NCI-H748 (cell line): ENCODE measurements around the gene FGGY.

Experiments used
- DNase-seq: peaks from one replicate; lab custom pipeline; 2025; ENCODE audit not compliant: unreplicated experiment; lab: John Stamatoyannopoulos, UW

Gene FGGY

DNA sequence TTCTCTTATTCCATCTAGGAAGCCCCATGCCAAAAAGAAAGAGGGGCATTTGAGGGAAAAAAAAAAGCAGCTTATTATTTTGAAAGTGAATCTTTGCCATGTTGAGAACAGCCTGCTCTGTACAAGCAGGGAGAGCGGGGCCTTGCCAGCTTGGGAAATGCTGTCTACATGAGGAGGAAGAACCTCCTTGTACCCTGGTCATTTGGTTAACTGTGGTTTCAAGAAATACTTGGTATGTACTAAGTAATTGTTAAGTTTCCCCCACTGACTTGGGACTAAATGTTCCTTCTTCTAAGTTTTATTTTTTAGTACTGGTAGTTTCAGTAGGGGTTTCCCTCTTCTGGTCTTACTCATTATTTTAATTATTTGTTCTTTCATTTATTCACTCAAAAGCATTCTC, 373.8 kb downstream of the FGGY start:
- no peak for DNase-seq

DNA sequence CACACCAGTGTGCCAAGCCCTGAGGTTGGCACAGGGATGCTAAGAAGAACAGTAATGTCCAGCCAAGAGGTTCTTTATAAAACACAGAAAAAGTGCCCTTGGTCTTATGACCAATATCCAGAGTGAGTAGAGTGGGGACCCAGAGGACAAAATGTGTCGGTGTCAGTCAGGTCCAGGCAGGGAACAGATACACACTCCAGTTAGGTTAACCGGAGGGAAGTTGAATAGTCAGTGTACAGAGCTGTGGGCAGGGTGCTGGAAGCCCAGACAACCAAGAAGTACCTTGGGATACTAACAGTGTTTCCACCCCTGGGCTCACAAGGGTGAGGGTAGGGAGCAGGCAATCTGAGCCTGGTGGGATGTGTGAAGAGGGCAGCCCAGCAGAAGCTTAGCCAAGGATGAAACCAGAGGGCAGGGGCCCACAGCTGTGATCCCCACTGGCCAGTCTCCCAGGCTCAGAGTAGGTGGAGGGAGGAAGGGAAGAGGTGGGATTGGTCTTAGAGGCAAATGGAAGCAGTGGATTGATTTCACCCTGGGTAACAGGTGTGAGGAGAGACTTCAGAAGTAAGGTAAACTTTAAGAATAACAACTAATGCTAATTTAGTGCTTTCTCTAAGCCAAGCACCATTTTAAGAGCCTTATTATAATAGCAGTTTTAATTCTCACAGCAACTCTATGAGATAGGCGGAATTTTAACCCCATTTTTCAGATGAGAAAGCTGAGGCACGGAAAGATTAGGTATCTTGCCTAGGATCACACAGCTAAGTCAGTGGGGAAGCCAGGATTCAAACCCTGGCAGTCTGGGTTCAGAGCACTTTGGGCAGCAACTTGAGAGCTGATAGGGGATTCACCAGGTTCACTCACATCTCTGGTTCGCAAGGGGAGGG, 374.4 kb downstream of the FGGY start:
- no peak for DNase-seq

DNA sequence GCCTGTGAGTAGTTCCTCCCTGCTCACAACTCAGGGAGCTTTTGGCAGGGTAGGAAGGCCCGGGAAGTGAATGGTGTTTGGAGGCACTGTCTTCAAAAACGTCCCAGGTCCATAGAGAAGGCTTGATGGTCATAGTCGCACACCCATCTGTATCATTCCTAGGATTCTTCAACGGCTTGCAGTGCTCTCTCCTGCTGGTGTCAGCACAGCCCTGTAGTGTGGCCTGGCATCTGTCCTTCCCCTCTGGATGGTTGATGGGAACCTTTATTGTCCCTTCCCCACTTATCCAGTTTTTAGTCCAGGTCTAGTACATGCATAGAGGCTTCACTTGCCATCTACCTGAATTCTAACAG, 375.0 kb downstream of the FGGY start:
- no peak for DNase-seq

DNA sequence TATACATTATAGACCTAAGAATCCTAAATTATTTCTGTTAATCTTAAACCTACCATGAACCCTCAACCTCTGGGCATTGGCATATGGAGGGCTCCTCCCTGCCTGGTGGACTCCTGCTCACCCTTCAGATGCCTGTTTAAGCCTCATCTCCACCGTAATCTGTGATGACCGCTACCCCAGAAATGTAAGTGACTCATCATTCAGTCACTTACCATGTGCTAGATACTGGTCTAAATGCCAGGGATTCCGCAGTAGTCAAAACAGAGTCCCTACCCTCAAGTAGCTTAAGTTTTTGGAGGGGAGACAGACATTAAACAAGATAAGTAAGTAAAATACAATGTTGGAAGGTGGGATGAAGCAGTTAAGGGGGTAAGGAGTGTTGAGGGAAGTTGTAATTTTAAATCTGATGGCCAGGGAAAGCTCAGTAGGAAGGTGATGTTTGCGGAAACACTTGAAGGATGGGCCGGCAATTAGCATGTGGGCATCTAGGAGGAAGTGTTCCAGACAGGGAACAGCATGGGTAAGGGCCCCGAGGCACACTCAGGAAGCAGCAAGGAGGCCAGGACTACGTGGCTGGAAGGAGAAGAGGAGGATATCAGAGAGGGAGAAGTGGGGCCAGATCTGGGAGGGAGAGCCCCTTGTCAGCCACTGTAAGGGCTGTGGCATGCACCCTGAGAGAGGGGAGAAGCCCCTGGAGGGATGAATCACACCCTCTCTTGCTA, 376.1 kb downstream of the FGGY start:
- DNase-seq, result no peak

DNA sequence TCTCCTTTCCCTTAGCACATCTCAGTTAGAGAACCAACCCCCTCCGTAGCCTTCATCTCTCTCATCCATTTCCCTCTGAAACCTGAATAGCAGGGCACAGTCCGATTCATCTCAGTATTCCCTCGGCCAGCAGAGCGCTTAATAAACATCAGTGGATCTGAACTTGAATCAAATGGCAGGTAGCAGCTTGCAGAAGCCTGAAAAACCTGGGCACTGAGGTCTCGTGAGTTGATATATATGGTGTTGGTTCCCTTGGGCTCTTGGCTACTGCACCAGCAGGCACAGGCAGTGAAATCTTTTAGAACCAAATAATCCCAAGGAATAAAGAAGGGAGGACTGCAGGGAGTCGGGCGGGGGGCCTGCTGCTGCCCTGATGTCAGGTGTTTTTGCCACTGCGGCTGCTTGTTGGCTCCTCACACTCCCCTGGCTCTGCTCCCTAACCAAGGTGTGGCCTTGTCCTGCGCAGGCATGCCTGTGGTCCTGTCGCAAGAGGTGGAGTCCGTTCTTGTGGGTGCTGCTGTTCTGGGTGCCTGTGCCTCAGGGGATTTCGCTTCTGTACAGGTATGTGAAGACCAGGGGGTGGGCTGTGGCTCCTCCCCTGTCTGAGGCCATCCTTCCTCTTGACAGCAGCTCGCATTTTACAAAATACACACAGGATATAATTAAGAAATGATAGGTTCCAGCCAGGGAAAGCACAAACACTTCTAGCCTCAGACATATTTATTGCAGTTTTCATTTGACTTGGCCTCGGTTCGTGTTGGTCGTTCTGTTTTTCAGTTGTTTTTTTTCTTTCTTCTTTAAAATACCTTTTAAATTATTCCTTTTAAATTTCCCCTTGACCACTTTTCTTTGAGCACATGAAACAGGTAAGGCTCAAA, 376.9 kb downstream of the FGGY start:
- peak; percentile 9 for DNase-seq

DNA sequence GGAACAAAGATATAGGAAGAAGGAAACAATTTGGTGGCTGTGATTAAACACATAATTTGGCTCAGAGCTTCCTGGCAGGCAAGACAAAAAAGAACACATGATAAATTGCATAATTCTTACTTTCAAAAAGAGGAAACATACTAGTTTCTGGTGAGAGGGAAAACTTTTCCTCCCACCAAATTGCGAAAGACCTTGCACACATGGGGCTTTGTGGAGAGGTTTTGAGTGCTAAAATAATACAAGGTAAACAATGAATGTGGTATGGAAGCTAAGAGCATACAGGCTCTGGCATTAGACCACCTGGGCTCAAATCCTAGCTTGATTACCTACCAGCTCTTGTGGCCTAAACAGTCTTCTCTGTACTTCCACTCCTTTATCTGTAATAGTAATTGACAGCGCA, 377.7 kb downstream of the FGGY start:
- DNase-seq, result peak; percentile 13

DNA sequence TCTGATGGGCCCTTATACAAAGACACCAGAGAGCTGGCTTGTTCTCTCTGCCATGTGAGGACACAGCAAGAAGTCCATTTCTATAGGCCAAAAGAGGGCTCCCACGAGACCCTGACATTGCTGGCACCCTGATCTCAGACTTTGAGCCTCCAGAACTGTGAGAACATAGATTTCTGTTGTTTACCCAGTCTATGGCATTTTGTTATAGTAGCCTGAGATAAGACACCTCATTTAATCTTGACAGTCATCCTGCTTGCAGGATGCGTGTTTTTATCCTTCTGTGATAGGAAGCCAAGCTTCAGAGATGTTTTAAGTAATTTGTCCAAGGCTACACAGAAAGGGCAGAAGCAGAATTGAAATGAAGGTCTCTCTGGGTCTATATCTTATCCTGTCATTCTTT, 379.0 kb downstream of the FGGY start:
- DNase-seq, result no peak

DNA sequence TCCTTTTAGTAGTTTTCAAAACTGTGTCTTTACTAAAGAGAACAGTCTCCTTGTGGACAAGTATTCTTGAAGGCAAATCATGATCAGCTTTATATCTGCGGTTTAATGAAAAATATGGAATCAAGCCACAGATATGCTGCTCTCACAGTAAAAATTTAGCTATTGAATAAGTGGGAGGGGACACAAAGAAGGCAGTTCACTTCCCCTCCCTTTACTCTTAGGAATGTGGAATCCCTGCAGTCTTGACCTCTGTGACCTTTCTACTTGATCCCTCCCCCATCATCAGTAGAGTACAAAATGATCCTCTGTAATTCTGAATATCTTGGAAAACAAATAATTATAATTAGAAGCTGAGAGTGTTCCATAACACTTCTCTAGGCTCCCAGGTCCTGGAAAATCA, 381.1 kb downstream of the FGGY start:
- no peak for DNase-seq

DNA sequence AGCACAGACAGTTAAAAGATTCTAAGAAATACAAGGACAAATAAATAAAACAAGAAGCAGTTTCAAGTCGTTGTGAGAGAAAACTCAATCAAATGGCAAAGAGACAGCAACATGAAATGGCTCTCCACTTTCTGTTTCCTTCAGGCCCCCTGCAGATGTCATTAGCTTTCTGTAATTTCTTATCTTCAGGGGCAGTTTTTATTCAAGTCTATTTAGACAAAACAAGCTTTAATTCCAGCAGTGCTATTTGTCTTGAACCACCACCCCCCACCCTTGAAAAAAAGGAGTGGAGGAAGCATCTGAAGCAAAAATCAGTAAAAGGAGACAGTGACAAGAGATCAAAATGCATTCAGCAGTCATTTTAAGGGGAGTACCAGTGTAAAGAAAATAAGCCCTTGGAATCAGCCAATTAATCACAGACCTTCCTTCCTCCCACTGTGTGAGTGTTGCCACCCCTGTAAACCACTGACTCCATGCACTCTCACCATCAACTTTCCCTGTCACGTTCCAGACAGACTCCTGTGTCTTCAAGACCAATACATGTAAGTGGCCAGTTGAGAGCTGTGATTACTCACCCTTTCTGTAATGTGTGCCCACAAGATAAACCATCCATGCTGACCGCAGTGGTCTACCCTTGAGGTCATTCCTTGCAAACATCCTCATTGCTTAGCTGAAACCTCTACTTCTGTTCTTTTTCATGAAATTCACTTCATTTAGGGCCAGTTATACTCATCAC, 381.8 kb downstream of the FGGY start:
- no peak for DNase-seq

DNA sequence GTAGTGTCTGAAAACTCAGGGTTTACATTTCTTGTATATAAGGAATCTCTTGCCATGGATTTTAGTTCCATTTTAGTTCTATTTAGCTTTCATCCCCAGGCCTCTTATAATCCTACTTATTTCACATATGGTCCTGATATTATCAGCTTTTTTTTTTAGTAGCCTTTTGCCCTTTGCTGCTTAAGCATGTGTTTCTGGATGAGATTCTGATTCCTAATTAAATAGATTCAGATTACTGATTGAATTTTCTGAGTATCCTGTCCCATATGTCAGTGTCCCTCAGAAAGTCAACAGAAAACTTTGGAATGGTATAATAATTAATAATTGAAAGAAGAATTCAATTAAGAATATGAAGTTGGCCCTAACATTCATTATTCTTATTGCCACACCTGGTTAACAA, 383.1 kb downstream of the FGGY start:
- DNase-seq, result no peak

DNA sequence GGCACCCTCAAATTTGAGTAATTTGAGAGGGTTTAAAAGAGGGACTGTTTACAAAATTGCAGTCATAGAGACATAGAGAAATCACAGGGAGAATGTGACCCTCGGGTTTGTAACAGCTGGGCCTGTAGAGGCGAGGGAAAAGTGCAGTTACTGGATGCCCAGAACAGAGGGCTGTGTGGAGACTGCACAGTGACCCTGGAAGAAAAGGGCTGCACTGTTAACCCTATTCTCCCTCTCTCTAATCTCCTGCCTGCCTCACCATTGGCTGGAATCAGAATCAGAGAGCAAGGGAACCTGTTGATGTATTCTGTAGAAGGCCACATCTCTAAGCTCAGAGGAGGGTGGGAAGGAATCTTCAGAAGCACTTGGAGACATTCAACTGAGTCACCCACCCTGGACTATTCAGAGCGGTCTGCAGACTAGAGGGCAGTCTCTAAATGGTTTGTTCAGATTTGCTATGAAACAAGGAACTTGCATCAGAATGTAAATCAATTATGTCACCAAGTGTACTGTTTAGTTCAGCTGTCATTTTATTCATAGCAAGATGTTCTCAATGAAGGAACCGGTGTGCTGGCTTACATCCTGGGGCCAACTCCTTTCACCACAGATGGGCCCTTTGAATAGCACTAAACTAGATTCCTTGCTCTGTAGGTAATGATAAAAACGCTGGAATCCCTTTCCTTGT, 385.6 kb downstream of the FGGY start:
- no peak for DNase-seq

DNA sequence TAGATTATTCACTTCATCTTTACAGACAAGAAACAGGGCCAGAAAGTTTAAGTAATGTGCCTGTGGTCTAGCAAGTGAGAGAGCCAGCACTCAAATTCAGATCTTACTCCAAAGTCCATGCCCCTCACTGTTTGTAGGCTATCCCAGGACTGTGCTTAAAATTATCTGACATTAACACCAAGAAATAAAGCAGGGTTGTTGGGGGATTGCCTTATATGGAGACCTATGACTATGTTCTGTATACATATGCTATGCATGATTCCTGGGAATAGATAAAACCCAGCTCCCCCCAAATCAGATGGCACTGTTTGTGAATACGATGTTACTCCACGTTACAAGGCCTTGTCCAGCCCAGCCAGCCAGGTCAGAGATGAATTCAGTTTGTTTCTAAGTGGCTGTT, 386.3 kb downstream of the FGGY start:
- DNase-seq, result no peak

DNA sequence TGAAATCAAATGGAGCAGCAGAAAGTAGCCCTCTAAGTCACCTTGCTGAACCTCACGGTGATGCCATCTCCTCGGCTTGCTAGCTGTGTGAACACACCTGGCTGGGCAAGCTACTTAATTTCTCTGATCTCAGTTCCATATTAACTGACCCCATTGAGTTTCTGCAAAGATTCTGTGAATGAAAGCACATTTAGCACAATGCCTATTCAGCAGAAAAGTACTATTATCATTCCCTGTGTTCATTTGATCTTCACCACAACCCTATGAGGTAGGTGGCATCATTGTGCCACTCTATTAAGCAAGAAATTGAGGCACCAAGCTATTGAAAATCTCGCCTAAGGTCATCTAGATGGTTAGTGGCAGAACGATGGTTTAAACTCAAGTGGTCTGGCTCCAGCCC, 387.8 kb downstream of the FGGY start:
- DNase-seq, result no peak

DNA sequence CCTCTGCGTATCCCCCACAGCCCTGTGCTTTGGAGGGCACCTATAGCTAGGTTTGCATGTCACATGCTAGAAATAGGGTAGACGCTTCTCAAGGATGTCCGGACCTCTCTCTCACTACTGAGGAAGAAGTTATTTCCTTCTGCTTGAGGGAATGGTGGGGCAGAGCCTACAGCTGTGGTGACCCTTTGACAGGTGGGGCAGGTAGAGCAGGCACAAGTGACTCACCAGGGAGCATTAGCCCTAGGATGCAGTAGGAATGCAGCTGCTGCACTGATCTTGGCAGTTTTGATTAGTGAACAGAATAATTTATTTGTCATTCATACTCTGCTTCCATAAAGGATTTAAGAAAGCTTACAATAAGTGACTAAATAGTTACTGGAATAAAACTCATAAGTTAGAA, 388.2 kb downstream of the FGGY start:
- DNase-seq, result no peak

DNA sequence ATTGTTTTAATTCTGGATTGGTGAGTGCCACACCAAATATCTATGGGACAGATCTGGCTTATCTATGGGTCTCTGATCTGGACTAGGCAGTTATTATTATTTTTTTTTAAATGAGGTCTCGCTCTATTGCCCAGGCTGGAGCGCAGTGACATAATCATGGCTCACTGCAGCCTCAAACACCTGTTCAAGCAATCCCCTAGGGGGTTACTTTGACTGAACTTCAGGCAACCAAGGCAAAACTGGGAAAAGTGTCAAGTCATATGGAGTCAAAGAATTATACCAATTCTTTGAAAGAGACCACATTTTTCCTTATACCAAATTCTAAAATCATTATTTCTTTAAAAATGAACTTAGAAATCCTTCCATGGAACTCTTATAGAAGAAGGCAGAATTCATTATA, 388.8 kb downstream of the FGGY start:
- peak; percentile 26 for DNase-seq

DNA sequence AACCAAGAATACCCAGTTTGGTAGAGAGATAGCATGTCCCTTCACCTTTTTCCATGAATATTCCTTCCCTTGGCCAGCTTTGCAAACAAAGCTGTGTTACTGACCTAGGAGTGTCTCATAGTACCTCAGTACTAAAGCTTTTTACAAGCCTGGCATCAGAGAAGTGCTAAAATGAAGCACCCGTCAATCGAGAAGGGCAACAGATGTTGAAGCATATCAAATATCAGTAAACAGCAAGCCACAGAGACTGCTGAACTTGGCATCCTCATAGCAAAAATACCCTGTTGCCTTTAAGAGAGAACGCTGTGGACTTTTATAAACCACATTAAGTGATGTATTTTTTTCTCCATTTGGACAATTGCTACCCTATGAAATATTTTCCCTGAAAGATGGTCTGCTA, 389.3 kb downstream of the FGGY start:
- peak; percentile 90 for DNase-seq

DNA sequence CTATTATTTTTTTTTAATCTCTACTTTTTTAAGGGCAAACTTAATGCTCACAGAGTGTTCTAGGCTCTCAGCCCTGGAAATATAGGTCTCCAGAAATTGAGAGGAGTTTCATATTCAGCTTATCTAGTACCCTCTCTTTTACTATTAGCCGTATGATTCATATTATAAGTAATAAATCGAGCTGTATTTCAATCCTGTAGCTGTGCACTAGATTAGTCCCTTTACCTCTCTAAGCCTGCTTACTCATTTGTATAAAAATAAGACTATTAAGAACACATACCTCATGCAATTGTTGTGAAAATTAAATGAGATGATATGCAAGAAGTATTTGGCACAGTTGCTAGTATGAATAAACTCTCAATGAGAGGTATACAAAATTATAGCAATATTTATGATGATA, 389.7 kb downstream of the FGGY start:
- DNase-seq, result no peak

DNA sequence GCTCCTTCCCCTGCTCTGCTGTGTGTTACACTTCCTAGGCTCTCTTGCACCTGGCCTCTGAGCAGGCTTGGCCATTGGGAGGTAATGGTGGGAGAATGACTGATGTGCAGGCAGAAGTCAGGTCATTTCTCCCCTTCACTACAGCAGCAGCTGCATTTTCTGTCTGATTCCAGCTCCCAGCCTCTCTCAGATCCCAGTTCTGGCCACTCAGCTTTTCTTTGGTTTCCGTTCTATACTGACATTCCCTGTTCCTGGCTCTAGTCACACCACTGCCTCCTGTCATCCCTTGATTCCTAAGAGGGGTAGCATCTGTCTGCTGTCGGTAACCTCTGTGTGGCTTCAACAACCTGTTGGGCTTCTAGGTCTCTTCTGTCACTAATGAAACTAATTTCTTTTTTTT, 390.2 kb downstream of the FGGY start:
- peak; percentile 12 for DNase-seq

DNA sequence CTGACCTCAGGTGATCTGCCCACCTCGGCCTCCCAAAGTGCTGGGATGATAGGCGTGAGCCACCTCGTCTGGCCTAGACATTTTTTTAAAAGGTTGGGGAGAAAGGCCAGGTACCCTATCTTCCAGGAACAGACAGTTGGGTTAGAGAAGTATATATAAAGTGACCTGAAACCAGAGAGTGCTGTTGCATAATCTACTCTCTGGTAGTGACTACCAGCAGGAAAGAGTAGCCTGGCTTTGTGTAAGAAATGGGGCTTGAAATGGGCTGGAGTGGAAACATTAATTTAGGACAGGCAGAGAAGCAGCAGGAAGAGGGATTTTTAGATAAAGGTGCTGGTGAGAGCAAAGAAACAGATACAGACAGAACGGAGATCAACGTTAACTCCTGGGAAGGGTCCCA, 392.1 kb downstream of the FGGY start:
- no peak for DNase-seq

DNA sequence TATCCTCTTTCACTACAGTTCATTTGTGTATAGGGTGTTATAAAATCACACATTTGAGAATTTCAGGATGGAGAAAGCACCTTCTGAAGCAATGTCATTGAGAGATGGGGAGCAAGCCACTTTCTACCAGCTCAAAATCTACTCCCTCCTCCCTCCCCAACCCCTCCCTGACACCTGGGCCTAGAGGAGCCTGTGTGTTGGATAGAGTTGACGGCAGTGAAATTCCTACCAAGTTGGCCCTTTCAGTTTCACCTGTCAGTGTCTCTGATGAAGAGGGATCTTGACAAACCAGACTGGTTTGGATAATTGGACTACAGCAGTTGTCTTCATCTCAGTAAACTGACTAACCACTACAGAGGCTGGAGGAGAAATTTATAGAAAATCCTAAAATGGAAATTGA, 392.8 kb downstream of the FGGY start:
- DNase-seq, result no peak
